ENCODE data around the gene TMEM51. TPM values are rescaled to one million over a fixed set of nuclear protein-coding genes. Genes with fewer than 3 reads are reported as not detected.

The TMEM51 gene
- total RNA-seq, 1 experiment from 2014 or later, result 47.6 TPM

GRCh38 chr1:15249081-15249480, 95.5 kb downstream of the TMEM51 start:
- Mint-ChIP-seq H3K27ac (ENCODE audit: unreplicated experiment) (no peak overlapping the region), H3K36me3 (ENCODE audit: insufficient read depth, unreplicated experiment) (peaks cover 10% of the 10 kb centered on the region), H3K27me3 (ENCODE audit: unreplicated experiment) (no peaks in the 10 kb centered on the region), H3K4me1 (ENCODE audit: low read depth, unreplicated experiment) (peaks cover 15% of the 10 kb centered on the region), H3K9me3 (ENCODE audit: low read depth, unreplicated experiment) (no peaks in the 10 kb centered on the region), H3K4me3 (ENCODE audit: low read depth, unreplicated experiment) (no peak overlapping the region)
- intact Hi-C loops (cut with micrococcal nuclease; ENCODE audit: unreplicated experiment), result no loop called here
- no peak for DNase-seq
- CTCF ChIA-PET, result interaction anchor here (0.7 kb wide), 1 partner anchor 378 kb away, joined by 3 read pairs; no protein-coding TSS in a partner anchor
- TF ChIP-seq CTCF (IDR thresholded peaks at IDR 0.05; ENCODE audit: unreplicated experiment), result no peak
- no TSS peak for BruUV-seq (replicated peaks)

DNA sequence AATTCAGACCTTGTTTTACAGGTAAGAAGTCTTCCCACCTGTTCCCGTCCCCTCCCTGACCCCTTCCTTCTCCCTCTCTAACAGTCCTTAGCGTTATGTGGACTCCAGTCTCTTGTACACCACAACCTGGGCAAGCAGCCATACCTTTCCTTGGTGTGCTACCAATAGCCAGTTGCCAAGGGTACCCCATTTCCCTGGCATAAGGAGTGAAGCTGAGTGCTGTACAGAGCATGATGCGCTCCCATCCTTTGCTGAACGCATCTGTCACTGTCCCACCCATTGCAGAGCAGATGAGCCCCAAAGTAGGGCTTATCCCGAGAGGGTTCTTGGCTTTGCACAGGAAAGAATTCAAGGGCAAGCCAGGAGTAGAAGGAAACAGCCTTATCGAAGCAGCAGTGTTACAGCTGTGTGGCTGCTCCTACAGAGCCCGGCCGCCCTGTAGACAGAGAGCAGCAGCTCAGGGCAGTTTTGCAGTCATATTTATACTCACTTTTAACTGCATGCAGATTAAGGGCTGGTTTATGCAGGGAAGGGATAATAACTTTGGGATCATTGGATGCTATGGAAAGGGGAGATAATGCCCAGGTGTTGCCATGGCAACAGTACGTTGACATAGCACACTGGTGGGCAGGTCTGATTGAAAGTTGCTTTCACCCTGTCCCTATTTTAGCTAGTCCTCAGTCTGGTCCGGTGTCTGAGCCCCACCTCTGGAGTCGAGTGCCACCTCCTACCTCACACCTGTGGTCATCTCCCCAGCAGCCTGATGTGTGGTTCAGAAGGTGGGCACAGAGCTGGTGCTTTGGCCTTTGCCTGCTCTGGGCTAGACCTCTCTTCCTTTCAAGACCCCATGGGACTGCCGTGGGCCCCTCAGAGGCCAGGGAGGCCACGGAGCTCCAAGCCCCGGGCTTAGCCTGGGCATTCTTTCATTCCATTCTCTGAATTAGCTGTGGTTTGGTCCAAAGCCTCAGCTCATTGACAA, 98.6 kb downstream of the TMEM51 start:
- DNase-seq, result no peak
- no peak overlapping the region for H3K27ac Mint-ChIP-seq (ENCODE audit: unreplicated experiment)
- CTCF ChIA-PET, result interaction anchor here (0.5 kb wide), 1 partner anchor 1500 kb away, joined by 4 read pairs; no protein-coding TSS in a partner anchor
- TF ChIP-seq CTCF (IDR thresholded peaks at IDR 0.05; ENCODE audit: unreplicated experiment), result no peak
- BruUV-seq (replicated peaks), result no TSS peak
- peaks cover 8% of the 10 kb centered on the region for H3K4me1 Mint-ChIP-seq (ENCODE audit: low read depth, unreplicated experiment)
- no peak overlapping the region for H3K4me3 Mint-ChIP-seq (ENCODE audit: low read depth, unreplicated experiment)
- no peaks in the 10 kb centered on the region for H3K27me3 Mint-ChIP-seq (ENCODE audit: unreplicated experiment)
- no peaks in the 10 kb centered on the region for H3K9me3 Mint-ChIP-seq (ENCODE audit: low read depth, unreplicated experiment)
- H3K36me3 Mint-ChIP-seq (ENCODE audit: insufficient read depth, unreplicated experiment), result peaks cover 5% of the 10 kb centered on the region
- intact Hi-C loops (cut with micrococcal nuclease; ENCODE audit: unreplicated experiment), result no loop called here

GRCh38 chr1:15254559-15254958, 101.0 kb downstream of the TMEM51 start:
- no peak for TF ChIP-seq CTCF (IDR thresholded peaks at IDR 0.05; ENCODE audit: unreplicated experiment)
- no TSS peak for BruUV-seq (replicated peaks)
- H3K4me1 Mint-ChIP-seq (ENCODE audit: low read depth, unreplicated experiment), result no peaks in the 10 kb centered on the region
- H3K9me3 Mint-ChIP-seq (ENCODE audit: low read depth, unreplicated experiment), result no peaks in the 10 kb centered on the region
- CTCF ChIA-PET, result interaction anchor here (1.4 kb wide), 1 partner anchor 126 kb away, joined by 3 read pairs; no protein-coding TSS in a partner anchor
- intact Hi-C loops (cut with micrococcal nuclease; ENCODE audit: unreplicated experiment), result no loop called here
- no peaks in the 10 kb centered on the region for H3K36me3 Mint-ChIP-seq (ENCODE audit: insufficient read depth, unreplicated experiment)
- H3K4me3 Mint-ChIP-seq (ENCODE audit: low read depth, unreplicated experiment), result no peak overlapping the region
- H3K27me3 Mint-ChIP-seq (ENCODE audit: unreplicated experiment), result no peaks in the 10 kb centered on the region
- DNase-seq, result no peak
- no peak overlapping the region for H3K27ac Mint-ChIP-seq (ENCODE audit: unreplicated experiment)

- no peak overlapping the region for H3K27ac Mint-ChIP-seq (ENCODE audit: unreplicated experiment)
These were observed 102.1 kb downstream of the TMEM51 start for GRCh38 chr1:15255582-15256149.

More at GRCh38 chr1:15255582-15256149, 102.1 kb downstream of the TMEM51 start:
- BruUV-seq (replicated peaks), result no TSS peak
- no peak overlapping the region for H3K4me3 Mint-ChIP-seq (ENCODE audit: low read depth, unreplicated experiment)
- TF ChIP-seq CTCF (IDR thresholded peaks at IDR 0.05; ENCODE audit: unreplicated experiment), result no peak
- no peaks in the 10 kb centered on the region for H3K27me3 Mint-ChIP-seq (ENCODE audit: unreplicated experiment)
- no peaks in the 10 kb centered on the region for H3K9me3 Mint-ChIP-seq (ENCODE audit: low read depth, unreplicated experiment)
- no peaks in the 10 kb centered on the region for H3K36me3 Mint-ChIP-seq (ENCODE audit: insufficient read depth, unreplicated experiment)
- H3K4me1 Mint-ChIP-seq (ENCODE audit: low read depth, unreplicated experiment), result peaks cover 6% of the 10 kb centered on the region
- DNase-seq, result no peak
- CTCF ChIA-PET, result no interaction called here
- intact Hi-C loops (cut with micrococcal nuclease; ENCODE audit: unreplicated experiment), result no loop called here

All from Calu3 (cell line).